Subcutaneous adipose tissue (tissue), 4 donors: Measurements from ENCODE around the gene ZNF649. TPM values are rescaled to one million over a fixed set of nuclear protein-coding genes. Genes with fewer than 3 reads are reported as not detected.

Experiments
- CTCF ChIP-seq: fragments of 450-650 bp; IDR thresholded peaks from one replicate; pipeline ENCODE4 v1.5.1; 2016; ENCODE audit warnings: low read depth, mild to moderate bottlenecking, control low read depth, antibody characterized with exemption, moderate library complexity
- total RNA-seq, 4 donors: library from RNA; depleted of rRNA; stranded (reverse); fragments of >200 nt; gene quantifications; one replicate each; pipeline ENCODE4 v1.1.0, GENCODE V29; 2016

Gene ZNF649
- total RNA-seq, 4 donors from 2014 or later: 6.8 to 8.8 (median 7.6) TPM

- TF ChIP-seq CTCF: no peak
Measured at GRCh38 chr19:51873097-51873496, 31.7 kb downstream of the ZNF649 start.

- no peak for TF ChIP-seq CTCF
Measured at GRCh38 chr19:51861870-51862622, 42.8 kb downstream of the ZNF649 start.

Other genes with a start within 250 kb of the ZNF649 start
- 10 to 100 TPM in 1 of 4 donors, 1 to 10 TPM in 3; 2.6 to 10.8 (median 7.0) TPM for gene SPACA6, start 211.7 kb downstream of the ZNF649 start, total RNA-seq
- 1 to 10 TPM in 2 of 4 donors, under 1 TPM in 1, not detected in 1; 0.51 to 5.7 (median 5.5) TPM for gene HAS1, start 181.0 kb downstream of the ZNF649 start, total RNA-seq
- 10 to 100 TPM in 3 of 4 donors, 1 to 10 TPM in 1; 5.1 to 35.7 (median 22.0) TPM for gene FPR1, start 153.1 kb downstream of the ZNF649 start, total RNA-seq
- gene FPR2, start 143.8 kb downstream of the ZNF649 start, total RNA-seq: 1 to 10 TPM in 3 of 4 donors, under 1 TPM in 1; 0.82 to 3.9 (median 1.3) TPM
- gene FPR3, start 109.9 kb downstream of the ZNF649 start, total RNA-seq: 100 to 1,000 TPM in 1 of 4 donors, 10 to 100 TPM in 2, 1 to 10 TPM in 1; 3.2 to 112 (median 27.3) TPM
- gene ZNF577, start 17.1 kb downstream of the ZNF649 start, total RNA-seq: 10 to 100 TPM; 13.5 to 30.4 (median 20.0) TPM
- 1 to 10 TPM; 6.4 to 7.2 (median 6.6) TPM for gene ZNF613, start 22.5 kb upstream of the ZNF649 start, total RNA-seq
- gene ZNF350, start 81.8 kb upstream of the ZNF649 start, total RNA-seq: 10 to 100 TPM in 3 of 4 donors, 1 to 10 TPM in 1; 9.1 to 13.9 (median 12.0) TPM
- gene ZNF615, start 103.2 kb upstream of the ZNF649 start, total RNA-seq: 10 to 100 TPM; 12.2 to 17.9 (median 14.9) TPM
- gene ZNF614, start 123.4 kb upstream of the ZNF649 start, total RNA-seq: 1 to 10 TPM; 4.0 to 8.6 (median 6.0) TPM
- 10 to 100 TPM in 3 of 4 donors, 1 to 10 TPM in 1; 9.5 to 15.6 (median 13.1) TPM for gene ZNF432, start 143.8 kb upstream of the ZNF649 start, total RNA-seq
- 10 to 100 TPM; 18.7 to 26.8 (median 20.4) TPM for gene ZNF841, start 190.7 kb upstream of the ZNF649 start, total RNA-seq
- 10 to 100 TPM in 1 of 4 donors, 1 to 10 TPM in 3; 7.3 to 15.4 (median 8.6) TPM for gene ZNF616, start 234.9 kb upstream of the ZNF649 start, total RNA-seq